SIG-M5 treated with dmso at 0.1 percent for 504 hours (cell line): ENCODE data around the gene MSANTD2.

Source experiments
- DNase-seq: peaks from one replicate; lab custom pipeline; 2025; ENCODE audit not compliant: unreplicated experiment; lab: John Stamatoyannopoulos, UW

Gene MSANTD2

DNA sequence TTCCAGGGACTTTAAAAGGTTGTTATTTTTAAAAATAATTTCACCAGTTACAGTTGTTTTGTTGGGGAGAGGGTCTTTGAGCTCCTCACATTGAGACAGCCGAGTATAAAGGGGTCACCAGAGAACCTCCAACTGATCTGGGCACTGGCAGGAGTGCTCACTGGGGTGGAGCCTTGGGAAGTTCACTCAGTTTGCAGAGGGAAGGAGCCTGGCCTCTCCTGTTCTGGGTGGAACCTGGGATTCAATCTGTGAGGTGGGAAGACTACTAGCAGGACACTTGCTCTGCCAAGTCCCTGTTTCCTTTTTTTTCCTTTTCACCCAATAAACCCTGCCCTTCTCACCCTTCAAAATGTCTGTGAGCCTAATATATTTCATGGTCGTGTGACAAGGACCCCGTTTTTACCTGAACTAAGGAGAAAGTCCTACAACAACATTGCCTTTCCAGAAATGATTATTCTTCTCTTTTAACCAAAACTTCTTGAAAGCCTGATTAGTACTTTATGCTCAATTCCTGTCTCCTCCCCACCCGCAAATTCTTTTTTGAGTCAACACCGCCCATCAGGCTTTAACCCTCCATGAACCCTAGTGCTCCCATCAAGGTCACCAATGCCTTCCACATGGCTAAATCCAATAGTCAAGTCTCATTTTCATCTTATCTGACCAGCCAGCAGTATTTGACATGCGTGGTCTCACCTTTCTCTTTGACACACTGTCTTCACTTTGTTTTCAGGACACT is 22.0 kb upstream of the MSANTD2 start:
- DNase-seq, result no peak

DNA sequence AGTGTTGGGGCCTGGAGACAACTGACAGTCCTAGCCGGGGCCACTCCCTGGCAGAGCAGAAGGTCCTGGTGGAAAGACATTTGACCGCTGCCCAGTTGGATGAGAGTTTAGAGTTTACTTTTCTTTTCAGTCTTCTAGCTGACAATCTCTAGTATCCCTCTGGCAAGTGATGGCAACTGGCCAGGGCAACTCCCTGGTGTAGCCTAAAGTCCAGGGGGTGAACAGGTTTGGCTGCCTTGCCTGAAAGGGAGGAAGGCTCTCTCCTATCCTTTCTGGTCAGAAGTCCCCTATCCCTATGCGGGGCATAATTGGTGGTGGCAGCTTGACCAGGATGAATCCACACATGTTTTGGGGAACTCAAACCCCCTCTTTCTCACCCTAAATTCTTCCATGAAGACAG is 16.8 kb upstream of the MSANTD2 start:
- no peak for DNase-seq

DNA sequence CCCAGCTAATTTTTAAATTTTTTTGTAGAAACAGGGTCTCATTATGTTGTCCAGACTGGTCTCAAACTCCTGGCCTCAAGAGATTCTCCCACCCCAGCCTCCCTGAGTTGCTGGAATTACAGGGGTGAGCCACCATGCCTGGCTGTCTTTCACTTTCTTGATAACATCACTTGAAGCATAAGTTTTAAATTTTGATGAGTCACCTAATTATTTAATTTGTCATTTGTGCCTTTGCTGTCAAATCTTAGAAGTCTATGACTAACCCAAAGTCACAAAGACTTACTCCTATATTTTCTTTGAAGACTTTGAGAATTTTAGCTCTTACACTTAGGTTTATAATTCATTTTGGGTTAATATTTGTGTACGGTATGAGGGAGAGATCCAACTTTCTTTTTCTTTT is 14.5 kb upstream of the MSANTD2 start:
- no peak for DNase-seq

- DNase-seq, result no peak
Observed at GRCh38 chr11:124812876-124813275, 12.7 kb upstream of the MSANTD2 start.

- DNase-seq, result no peak
Observed at GRCh38 chr11:124811399-124812125, 11.4 kb upstream of the MSANTD2 start.

DNA sequence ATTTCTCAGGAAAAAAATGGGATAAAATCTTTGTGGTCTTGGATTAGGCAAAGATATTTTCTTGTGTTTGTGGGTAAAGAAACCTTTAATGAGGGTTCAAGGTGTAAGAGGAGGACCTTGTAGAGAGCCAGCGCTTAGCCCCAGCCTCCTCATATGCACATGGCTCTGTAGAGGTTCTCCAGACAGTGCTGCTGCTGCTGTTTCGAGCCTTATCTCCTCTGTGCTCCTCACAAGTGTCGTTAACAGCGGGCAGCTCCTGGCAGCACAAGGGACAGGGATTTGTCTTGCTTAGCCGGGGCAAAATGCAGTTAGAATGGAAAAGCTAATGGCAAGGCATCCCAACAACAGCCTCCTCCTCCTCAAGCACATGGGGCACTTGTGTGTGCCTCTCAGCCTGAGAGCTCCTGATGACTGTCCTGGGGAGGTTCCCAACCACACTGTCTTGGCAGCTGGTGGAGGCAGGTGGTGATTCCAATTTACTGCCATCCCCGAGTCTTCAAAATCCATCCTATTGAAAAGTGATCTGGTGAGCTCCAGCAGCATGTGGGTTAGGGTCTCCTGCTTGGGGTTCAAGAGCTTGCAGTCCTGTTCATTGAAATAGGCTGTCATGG is 7.6 kb upstream of the MSANTD2 start:
- DNase-seq, result no peak

DNA sequence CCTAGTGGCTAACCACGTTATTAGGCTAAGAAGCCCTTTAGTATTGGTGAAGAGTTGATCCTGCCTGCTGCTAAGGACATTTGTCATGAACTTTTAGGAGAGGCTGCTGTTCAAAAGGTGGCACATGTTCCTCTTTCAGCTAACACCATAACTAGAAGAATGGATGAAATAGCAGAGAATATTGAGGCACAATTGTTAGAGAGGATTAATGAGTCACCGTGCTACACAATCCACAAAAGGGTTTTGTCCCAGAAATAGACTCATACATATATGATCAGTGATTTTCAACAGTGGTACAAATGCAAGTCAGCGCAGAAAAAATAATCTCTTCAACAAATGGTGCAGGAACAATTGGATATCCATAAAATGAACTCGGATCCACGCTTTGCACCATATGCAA is 7.0 kb upstream of the MSANTD2 start:
- no peak for DNase-seq

DNA sequence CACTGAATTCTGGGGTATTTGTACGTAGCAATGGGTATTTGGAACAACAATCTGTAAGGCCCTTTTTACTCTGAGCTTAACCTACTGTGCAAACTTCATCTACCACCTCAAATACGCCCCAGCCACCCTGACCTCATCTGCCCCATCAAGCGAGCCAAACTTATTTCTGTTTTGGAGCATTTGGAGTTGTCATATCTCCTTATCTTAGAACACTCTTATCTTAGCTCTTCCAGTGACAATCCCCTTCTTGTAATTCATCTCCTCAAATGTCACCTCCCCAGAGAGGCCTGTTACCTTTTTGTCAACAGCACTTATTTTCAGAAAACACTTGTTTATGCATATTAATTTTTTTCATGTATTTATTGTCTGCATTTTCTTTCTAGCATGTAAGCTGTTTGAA is 4.7 kb upstream of the MSANTD2 start:
- DNase-seq, result no peak

GRCh38 chr11:124801636-124802312 is 1.6 kb upstream of the MSANTD2 start:
- DNase-seq, result no peak

GRCh38 chr11:124801014-124801413 is 808 bp upstream of the MSANTD2 start:
- no peak for DNase-seq

DNA sequence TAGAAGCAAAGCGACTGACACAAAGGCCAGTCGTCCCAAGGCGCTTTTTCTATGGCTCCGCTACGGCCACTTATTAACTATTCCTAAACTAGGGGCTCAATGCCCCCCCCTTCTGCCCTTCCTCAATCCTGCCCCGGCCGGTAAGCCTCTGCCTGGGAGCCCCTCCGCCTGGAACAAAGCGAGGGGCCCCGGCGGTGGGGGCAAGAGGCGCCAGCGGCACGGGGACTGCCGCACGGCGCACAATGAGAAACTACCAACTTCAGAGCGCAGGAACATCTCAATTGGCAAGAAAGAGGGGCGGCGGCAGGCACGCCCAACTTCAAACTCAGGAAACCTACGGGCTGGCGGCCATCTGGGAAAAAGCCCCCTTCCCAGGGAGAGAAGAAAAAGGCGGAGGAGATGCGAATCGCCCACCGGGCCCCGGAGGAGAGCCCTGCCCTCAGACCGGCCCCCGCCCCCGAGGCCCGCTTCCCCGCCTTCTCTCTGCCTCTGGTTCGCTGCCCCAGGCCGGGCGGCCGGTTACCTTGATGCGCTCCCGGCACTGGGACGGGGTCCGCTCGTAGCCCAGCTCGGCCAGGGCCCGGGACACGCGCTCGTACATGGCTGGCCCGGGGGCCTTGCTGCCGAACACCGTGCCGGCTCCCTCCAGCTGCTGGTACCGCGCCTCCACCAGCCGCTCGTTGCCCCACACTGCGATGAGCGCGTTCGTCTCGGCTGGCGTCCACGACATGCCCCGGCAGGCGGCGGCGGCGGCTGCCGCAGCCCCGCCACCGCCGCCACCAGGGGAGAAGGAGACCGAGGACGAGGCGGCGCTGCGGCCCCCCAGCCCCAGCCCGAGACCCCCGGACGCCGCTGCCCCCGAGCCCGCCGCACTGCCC is 619 bp downstream of the MSANTD2 start:
- peak; percentile 26 for DNase-seq

DNA sequence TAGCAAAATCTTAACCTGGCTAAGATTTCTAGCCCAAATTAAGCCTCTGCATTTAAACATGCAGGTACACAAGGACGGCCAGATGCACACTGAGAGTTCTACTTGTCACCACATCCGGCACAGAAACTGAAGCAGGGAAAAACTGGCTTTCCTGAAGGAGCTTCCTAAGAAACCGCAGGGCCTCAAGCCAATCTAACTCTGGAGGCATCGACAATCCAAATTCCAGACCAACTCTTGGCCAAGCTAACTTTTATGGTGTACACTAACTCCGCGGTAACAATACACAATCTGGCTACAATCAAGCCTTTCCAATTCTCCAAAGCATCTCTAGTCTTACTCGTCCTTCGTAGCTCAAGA is 1.2 kb downstream of the MSANTD2 start:
- no peak for DNase-seq

- DNase-seq, result no peak
Observed at GRCh38 chr11:124796312-124796711, 3.9 kb downstream of the MSANTD2 start.

- DNase-seq, result peak; percentile 46
Observed at GRCh38 chr11:124793466-124794278, 6.5 kb downstream of the MSANTD2 start.

- DNase-seq, result no peak
Observed at GRCh38 chr11:124791626-124792341, 8.4 kb downstream of the MSANTD2 start.

DNA sequence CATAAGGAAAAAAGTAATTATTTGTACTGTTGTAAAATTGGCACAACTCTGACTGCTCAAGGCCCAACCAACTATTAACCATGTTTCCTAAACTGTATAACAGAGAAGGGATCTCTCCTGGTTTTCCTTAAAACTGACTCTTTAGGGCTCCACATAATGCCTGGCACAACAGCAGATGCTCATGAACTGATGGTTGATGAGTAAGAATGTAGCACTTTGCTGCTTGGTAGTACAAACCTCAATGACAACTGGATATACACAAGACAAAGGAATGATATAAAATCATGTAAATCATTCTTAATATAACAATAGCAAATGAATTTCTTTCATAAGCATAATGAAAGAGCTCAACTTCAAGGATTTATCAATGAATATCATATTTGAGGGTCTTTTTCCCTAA is 11.7 kb downstream of the MSANTD2 start:
- DNase-seq, result no peak

GRCh38 chr11:124784051-124784450 is 16.2 kb downstream of the MSANTD2 start:
- no peak for DNase-seq

- DNase-seq, result no peak
Observed at GRCh38 chr11:124783002-124783401, 17.2 kb downstream of the MSANTD2 start.

GRCh38 chr11:124779568-124779967 is 20.6 kb downstream of the MSANTD2 start:
- no peak for DNase-seq
